Stimulated activated CD4-positive, alpha-beta T cell treated with anti-CD3 and anti-CD28 coated beads, Interleukin-15, amount 100 ng/mL, for 24 hours (primary cell): Measurements from ENCODE around the gene COL1A1.

Experiments used
- DNase-seq: peaks from one replicate; pipeline ENCODE4 v3.0.0-alpha.2; 2020

Gene COL1A1

DNA sequence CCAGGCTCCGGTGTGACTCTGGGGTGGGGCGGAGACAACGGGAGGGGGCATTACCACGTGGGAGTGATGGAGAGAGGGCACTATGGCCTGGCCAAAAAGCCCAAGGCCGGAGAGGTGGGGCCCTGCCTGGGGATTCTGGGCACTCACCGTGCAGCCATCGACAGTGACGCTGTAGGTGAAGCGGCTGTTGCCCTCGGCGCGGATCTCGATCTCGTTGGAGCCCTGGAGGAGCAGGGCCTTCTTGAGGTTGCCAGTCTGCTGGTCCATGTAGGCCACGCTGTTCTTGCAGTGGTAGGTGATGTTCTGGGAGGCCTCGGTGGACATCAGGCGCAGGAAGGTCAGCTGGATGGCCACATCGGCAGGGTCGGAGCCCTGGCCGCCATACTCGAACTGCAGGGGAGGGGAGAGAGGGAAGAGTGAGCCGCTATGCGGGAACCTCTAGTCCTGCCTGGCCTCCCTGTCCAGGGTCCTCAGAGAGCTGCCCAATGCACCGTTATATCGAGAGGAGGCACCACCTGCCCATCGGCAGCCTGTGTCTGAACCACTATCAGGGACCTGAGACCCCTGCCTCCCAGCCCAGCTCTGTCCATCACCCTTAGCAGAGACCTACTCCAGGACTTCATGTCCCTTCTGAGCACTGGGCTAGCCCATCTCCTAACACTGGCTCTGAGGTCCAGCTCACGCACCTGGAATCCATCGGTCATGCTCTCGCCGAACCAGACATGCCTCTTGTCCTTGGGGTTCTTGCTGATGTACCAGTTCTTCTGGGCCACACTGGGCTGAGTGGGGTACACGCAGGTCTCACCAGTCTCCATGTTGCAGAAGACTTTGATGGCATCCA lies 15.6 kb downstream of the COL1A1 start:
- DNase-seq, result no peak

DNA sequence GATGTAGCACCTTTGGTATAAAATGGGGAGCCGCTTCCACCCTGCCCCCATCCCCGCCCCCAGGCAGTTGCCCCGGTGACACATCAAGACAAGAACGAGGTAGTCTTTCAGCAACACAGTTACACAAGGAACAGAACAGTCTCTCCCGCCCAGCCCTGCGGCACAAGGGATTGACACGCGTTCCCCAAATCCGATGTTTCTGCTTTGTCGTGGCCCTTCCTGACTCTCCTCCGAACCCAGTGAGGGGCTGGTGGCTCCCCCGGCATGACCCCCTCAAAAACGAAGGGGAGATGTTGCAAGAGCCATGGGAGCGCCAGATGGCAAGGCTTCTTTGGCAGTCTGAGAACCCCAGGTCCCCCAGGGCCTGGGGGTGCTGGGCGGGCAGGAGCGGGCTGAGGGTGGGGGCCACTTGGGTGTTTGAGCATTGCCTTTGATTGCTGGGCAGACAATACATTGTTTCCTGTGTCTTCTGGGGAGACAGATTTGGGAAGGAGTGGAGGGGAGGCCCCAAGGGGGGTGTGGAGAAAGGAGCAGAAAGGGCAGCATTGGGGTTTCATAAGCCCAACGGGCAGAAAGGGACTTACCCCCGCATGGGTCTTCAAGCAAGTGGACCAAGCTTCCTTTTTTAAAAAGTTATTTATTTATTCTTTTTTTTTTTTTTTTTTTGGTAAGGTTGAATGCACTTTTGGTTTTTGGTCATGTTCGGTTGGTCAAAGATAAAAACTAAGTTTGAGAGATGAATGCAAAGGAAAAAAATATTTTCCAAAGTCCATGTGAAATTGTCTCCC lies 16.6 kb downstream of the COL1A1 start:
- no peak for DNase-seq

DNA sequence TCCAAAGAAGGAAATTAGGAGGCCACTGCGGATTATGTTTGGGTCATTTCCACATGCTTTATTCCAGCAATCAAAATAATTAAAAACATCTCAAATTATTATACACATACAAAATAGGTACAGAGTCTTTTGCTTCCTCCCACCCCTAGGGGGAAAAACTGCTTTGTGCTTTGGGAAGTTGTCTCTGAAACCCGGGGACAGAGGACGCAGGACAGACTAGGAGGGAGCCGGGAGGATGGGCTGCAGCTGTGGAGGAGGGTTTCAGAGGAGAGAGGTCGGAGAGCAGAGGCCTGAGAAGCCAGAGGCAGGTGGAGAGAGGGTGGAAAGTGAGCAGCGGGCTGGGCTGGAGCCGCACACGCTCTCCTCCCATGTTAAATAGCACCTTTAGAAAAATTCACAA lies 17.4 kb downstream of the COL1A1 start:
- no peak for DNase-seq

DNA sequence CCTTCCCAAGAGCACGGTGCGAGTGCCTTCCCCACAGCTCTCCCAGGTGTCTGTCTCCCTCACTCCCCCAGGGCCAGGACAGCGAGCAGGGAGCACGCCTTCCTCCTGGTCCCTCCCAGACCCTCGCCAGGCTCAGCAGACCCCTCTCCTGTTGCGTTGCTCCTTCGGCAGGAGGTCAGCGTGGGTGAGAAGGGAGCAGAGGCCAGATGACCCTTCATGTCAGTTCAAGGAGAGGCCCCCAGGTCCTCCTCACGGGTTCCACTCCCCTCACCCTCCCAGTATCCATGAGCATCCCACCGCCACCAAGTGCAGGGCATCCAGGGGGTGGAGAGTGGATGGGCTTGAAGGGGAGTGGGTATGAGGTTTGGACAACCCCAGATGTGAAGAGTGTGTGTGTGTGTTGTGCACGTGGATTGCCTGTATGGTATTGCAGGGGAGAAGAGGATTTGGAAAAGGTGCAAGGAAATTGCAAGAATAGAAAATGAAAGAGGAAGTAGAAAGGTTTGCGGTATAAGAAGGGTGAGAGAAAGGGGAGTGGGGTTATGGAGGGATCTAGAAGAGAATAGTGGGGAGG lies 17.9 kb downstream of the COL1A1 start:
- DNase-seq, result no peak

DNA sequence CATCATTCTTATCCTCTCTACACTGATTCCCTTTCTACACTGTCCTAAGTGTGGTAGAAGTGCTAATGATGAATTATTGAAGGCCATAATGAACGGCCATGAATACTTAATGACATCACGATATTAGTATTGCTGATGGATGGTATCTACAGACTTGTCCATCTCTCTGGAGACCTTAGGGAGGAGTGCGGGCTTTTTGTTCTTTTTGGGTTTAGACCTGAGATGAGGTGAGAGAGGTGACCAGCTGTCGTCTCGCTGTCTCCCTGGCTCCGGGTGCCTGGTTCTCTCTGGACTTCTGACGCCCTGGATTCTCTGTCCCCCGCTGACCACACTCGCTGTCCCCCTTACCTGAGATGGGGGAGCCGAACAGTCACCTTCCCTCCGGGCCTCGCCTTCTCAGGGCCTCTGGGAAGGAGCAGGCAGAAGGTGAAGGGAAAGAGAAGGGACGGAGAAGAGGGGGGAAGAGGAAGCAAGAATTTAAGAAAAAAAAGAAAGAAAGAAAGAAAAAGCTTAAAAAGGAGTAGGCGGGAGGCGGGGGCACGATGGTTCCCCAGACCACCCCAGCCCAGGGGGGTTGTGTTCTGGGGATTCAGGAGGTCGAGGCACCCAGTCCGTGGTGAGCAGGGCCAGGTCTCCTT lies 18.5 kb downstream of the COL1A1 start:
- no peak for DNase-seq

DNA sequence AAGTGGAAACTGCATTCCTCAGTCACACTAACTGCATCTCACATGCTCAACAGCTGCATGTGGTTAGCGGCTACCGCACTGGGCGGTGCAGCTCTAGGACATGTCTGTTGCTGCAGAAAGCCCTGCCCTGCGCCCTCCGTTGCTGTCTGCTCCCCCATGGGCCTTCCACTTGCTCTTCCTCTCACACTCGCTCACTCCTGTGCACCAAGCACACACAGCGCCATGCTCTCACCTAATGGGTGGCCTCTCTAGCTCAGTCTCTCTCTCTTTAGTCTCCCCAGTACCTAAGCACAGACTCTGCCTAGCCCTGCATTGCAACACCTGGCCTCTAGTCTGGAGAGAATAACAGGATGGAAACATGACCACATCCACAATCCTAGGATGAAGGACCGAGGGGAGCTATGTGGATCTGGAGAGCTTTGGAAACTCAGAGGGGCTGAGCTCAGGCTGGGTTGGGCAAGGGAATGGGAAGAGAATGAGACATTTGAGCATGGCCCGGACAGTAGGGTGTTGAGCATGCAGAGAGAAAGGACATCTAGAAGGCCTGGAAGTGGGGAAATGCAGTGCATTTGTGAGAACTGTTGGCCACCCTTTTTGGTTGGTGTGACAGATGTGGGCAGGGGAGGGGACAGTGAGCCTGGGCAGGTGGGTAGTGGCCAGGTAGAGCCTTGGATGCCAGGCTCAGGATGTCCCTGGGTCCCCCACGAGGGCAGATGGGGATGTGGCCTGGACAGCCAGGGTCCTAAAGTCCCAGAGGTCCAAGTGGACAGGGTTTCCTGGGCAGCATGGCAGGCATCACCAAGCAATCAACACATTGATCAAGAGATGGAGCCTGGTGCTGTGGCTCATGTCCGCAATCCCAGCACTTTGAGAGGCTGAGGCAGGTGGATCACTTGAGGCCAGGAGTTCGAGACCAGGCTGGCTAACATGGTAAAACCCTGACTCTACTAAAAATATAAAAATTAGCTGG lies 19.6 kb downstream of the COL1A1 start:
- no peak for DNase-seq

DNA sequence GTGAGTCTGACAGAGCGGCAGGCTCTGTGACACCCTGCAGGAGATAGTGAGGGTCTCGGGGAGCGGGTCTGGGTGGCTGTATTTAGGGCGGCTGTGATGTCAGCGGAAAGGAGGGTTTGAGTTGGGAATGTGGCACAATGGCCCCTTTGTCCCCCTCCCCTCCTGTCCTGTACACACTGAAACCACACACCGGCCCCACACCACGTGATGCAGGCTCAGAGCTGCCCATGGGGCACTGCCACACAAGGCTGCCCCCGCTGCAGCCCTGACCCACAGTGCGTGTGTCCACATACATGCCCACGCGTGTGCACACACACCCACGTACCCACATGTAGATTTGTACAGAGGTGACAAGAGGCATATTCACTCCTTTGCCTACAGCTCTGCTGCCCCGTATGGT lies 20.3 kb downstream of the COL1A1 start:
- DNase-seq, result no peak

DNA sequence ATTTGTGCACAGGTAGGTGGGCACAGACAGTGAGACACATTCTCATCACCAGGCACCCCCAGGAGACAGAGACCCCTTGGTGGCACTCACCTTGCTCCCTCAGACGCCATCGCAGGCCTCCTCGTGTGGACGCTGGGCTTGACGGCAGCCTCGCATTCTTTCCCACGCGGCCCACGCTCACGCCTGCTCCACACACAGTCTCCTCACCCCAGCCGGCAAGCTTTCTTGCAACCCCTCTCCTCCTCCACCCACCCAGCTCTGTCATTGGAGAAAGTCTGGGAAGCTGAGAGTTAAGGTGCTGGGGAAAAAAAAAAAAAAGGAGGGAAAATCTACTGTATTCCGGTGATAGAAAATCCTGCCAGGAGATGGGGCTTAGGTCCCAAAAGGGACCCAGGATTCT lies 20.8 kb downstream of the COL1A1 start:
- DNase-seq, result no peak

DNA sequence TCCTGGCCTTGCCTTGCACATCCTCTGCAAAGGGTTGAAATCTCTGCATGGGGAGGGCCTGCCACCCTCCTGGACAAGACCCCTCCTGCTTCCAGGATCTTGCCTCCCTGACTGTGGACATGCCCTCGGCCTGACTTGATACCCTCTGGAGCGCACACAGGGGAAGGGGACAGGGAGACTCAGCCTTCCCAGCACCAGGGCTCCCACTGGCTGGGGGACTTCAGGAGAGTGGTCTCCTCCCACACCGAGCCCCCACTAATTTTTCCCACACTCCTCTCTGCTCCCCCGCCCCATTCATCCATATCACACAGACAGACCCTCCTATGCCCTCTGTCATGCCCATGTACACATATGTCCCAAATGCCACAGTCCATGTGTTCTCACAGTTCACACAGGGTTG lies 21.3 kb downstream of the COL1A1 start:
- no peak for DNase-seq

DNA sequence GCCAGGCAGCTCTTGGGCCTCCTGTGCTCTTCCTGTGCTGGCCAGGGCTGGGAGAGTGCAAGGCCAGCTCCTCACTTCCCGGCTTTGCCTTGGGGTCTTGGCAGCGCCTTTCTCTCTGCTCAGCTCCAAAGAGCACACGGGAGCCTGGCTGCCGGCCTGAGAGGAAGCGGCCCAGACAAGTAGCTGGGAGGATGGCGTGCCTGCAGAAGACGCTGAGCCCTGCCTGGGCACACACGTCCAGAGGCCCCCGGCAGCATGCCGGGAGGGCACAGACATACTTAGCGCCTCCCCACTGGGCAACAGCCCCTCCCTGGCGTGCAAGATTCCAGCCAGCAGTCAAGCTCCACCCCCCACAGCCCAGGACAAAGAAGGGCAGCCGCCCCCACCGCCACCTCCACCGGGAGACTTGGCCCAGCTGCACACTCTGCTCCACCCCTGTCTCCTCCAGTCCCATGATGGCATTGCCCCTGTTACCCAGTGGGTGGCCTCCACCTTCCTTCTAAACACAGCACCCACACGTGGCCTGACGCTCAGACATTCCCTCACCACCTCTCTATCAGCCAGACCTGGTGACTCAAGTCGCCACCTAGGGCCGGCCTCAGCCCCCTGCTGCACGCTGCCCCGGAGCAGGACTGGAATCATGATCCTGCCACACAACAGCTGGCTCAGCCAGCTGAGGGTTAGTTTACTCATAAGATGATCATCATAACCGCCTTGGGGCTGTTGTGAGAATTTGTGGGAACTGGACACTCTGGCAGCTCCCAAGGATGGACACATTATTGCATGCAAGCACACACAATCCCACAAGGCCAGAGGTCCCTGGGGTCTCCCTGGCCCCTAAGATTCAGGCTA lies 23.2 kb downstream of the COL1A1 start:
- peak; percentile 66 for DNase-seq

DNA sequence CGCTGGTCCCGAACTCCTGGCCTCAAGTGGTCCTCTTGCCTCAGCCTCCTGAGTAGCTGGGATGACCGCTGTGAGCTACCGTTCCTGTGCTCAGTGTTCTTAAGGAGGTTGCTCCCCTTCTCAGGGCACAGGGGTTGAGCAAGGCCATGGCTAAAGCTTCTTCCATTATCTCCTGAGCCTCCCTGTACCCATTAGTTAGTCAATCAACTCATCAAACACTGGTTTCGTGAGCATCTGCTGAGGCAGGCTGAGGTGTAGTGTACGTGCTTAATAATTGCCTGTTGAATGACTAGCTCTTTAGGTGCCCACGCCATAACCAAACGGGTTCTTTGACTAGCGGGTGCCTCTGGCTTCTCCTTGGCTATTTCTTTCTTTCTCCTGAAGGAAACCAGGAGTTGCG lies 24.0 kb downstream of the COL1A1 start:
- DNase-seq, result no peak

DNA sequence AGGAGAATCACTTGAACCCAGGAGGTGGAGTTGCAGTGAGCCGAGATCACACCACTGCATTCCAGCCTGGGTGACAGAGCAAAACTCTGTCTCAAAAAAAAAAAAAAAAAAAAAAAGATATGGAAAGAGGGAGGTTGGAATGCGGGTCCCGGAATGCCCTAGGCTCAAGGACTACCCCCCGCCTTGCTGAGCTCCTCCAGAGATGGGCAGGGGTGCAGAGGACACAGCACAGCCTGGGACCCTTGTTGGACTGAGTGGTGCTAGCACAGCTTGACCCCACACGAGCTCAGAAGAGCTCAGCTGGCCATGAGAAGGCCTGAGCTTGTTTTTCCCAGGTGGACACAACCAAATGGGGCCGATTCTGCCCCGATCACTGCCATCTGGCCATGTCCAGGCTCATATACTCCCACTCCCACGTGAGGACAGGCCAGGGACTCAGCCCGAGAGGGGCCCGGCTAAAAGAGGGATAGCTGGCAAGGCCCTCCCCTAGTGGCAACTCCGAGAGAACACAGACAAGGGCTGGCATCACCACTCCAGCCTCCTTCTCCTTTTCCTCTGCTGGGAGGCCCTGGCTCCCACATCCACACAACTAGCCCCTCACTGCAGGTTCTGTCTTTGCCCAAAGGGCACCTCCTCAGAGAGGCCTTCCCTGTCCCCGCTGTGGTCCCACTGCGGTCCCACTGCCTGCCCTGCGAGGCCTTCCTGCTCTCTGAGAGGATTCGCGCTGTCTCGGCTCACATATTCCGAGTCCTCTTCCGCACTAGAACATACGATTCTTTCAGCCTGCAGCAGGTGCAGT lies 24.7 kb downstream of the COL1A1 start:
- no peak for DNase-seq

DNA sequence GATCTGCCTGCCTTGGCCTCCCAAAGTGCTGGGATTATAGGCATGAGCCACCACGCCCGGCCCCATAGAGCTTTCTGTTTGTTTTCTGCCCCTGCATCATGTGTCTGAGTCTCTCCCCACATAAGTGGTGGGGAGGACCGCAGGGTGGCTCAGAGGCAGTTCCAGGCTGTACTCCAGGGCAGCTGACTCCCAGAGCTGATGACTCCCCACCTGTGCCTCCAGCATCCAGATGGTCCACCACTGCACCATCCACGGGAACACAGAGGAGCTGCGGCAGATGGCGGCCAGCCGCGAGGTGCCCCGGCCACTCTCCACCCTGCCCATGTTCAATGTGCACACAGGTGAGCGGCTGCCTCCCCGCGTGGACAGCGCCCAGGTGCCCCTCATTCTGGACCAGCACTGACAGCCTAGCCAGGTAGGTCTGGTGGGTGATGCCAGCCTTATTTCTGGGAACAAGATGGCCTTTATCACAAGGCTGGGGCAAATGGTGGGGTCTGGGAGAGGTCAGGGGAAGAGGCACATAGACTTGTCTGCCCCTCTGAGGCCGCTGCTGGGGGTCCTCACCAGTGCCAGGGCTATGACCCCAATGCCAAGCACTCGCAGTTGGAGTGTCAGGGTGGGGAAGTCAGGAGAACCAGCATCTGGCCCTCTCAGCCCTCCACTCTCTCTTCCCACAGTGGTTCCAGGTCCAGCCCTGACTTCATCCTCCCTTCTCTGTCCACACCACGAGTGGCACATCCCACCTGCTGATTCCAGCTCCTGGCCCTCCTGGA lies 26.2 kb downstream of the COL1A1 start:
- DNase-seq, result no peak

DNA sequence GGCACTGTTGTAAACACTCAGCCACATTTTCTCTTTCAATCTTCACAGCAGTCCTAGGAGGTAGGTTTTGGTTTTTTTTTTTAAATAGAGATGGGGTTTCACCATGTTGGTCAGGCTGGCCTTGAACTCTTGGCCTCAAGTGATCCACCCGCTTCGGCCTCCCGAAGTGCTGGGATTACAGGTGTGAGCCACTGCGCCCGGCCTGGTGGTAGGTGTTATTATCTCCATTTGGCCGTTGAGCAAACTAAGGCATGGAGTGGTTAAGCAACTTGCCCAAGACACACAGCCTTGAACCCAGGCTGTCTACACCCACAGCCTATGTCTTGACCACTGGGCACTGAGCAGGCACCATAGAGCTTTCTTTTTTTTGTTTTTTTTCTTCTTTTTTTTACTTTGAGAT lies 27.0 kb downstream of the COL1A1 start:
- no peak for DNase-seq

DNA sequence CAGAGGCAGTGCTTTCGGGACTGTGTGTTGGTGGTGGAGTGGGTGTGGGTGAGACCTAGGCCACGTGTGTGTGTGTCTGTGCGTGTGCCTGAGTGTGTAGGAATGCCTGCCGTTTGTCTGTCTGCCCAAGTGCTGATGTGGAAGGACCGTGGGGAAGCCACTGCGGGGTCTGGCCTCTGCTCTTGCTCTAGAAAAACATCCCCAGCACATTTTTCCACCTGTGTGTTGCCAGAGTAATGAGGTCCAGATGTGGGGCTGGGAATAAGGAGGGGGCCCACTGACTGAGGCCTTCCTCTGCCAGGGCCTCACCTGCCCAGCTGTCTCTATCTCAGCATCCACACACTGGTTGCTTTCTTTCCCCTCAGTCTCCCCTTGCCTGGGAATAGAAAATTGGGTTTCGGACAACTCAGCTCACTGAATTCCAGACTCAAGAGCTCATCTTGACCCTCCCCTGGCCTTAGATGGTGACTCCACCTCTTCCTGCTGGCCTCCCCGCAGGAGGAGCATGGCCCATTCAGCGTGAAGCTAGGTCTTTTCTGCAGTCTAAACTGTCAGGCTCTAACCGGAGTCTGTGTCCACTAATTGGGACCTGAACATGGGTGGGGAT lies 28.0 kb downstream of the COL1A1 start:
- no peak for DNase-seq

DNA sequence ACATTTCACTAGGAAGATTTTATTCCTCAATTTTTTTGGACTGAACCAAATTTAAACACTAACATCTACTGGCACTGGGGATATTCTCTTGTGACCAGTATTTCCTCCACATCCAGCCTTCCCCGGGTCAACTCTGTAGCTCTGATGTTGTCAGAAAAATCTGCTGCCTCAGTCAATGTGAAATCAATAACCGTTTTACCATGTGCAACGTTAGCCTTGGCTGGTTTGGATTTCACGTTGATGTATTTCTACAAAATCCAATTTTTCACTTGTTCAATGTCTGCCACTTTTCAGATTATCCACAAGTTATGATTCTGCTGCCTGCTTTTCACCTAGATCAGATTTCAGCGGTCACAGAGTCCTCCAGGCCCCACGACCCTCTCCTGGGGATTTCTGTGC lies 28.5 kb downstream of the COL1A1 start:
- no peak for DNase-seq

DNA sequence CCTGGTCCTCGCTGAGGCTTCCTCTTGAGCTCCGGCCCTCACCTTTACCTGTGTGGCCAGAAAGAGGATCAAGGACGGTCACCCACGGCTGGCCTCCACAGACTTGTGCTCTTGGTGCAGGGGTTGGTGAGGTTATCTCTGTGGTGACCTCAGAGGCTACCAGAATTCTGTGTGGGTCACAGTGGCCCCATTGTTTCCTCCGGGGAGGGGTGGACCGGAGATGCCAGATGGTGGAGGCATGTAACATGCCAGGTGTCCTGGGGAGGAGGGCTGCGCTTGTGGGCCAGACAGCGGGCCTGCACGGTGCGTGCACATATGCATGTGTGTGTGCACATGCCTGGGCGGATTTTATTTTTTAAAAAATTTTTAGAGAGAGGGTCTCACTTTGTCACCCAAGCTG lies 29.3 kb downstream of the COL1A1 start:
- DNase-seq, result no peak

DNA sequence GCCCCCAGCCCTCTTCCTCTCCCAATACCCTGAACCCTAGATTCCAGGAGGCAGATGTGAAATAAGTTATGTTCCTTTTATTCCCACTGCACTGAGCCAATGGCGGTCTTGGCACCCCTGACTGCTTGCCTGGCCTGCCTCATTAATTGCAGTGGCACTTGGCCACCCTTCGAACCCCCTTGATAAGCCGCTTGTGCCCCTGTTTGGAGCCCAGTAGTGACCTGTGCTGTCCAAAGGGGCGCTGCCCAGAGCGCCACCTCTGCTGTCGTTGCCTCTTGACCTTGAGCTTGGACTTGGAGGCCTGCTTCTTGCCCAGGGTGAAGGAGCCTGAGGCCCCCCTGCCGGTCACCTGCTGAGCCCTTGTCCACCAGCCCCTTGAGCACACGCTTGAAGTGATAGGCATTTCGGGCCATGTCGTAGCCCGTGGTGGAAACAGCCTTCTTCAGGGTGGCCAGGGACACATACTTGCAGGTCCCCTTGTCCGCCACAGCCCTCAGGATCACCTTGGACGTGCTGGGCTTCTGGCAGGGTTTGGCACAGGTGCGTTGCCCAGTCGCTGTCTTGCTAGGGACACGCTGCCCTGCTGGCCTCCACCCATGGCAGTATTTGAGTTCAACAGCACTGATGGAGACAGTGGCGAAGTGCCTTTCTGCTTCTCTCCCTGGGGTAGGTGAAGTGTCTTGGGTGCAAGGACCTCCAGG lies 29.9 kb downstream of the COL1A1 start:
- DNase-seq, result no peak
